Measurements from ENCODE around the gene INSYN2B.

GRCh38 chr5:169840405-169840804 lies 139.9 kb downstream of the INSYN2B start:
- TF ChIP-seq CTCF (IDR thresholded peaks at IDR 0.05; ENCODE audit: insufficient read depth, low read length, poor library complexity, severe bottlenecking), result no peak
- no peak for TF ChIP-seq EZH2phosphoT487 (conservative IDR thresholded peaks at IDR 0.05; ENCODE audit: low read length)
